Measurements from ENCODE around the gene CCDC80.
"Not testable (repeated sequence)": the region's sequence is repeated elsewhere in the genome, so short reads cannot be mapped to it uniquely, and the experiment has no call there.

CCDC80 gene

GRCh38 chr3:112672716-112673541 lies 32.0 kb upstream of the CCDC80 start:
- no peak for TF ChIP-seq CTCF (conservative IDR thresholded peaks at IDR 0.05)
- no peak for TF ChIP-seq ZFX (IDR thresholded peaks at IDR 0.05)
- H3K27ac ChIP-seq: no peak overlapping the region

GRCh38 chr3:112671930-112672715 lies 31.2 kb upstream of the CCDC80 start:
- TF ChIP-seq ZFX (IDR thresholded peaks at IDR 0.05) (no peak), CTCF (conservative IDR thresholded peaks at IDR 0.05) (no peak)
- no peak overlapping the region for H3K27ac ChIP-seq

GRCh38 chr3:112670824-112671223 lies 29.9 kb upstream of the CCDC80 start:
- H3K27ac ChIP-seq: no peak overlapping the region

GRCh38 chr3:112667599-112667998 lies 26.7 kb upstream of the CCDC80 start:
- no peak for TF ChIP-seq ZFX (IDR thresholded peaks at IDR 0.05)
- no peak for TF ChIP-seq CTCF (conservative IDR thresholded peaks at IDR 0.05)
- no peak overlapping the region for H3K27ac ChIP-seq

More at GRCh38 chr3:112670824-112671223, 29.9 kb upstream of the CCDC80 start:
- no peak for TF ChIP-seq ZFX (IDR thresholded peaks at IDR 0.05)
- no peak for TF ChIP-seq CTCF (conservative IDR thresholded peaks at IDR 0.05)

- H3K27ac ChIP-seq: not testable (repeated sequence)
Observed at GRCh38 chr3:112665009-112665408, 24.1 kb upstream of the CCDC80 start.

GRCh38 chr3:112656043-112656442 lies 15.1 kb upstream of the CCDC80 start:
- no peak for TF ChIP-seq CTCF (conservative IDR thresholded peaks at IDR 0.05)
- TF ChIP-seq ZFX (IDR thresholded peaks at IDR 0.05): no peak
- no peak overlapping the region for H3K27ac ChIP-seq

GRCh38 chr3:112654979-112655378 lies 14.0 kb upstream of the CCDC80 start:
- no peak overlapping the region for H3K27ac ChIP-seq
- no peak for TF ChIP-seq ZFX (IDR thresholded peaks at IDR 0.05)
- TF ChIP-seq CTCF (conservative IDR thresholded peaks at IDR 0.05): peak; percentile 28

All from C4-2B (cell line).